HG02623 (cell line): Measurements from ENCODE around the gene PTCH2.
A peak's percentile ranks its signal among the peaks of the same experiment; 100 is the strongest.

Experiments
- ATAC-seq: cut with Tn5 transposase; IDR thresholded peaks from one replicate; pipeline ENCODE4 v1.9.1; 2021; ENCODE audit warnings: moderate library complexity; ENCODE audit not compliant: unreplicated experiment

Gene PTCH2

GRCh38 chr1:44785029-44785380 is 58.0 kb downstream of the PTCH2 start:
- no peak for ATAC-seq

- ATAC-seq = no peak
Measured at GRCh38 chr1:44784094-44785028, 58.7 kb downstream of the PTCH2 start.

GRCh38 chr1:44783697-44784093 is 59.4 kb downstream of the PTCH2 start:
- no peak for ATAC-seq

- ATAC-seq = no peak
Measured at GRCh38 chr1:44780583-44781121, 62.4 kb downstream of the PTCH2 start.

- ATAC-seq = no peak
Measured at GRCh38 chr1:44778705-44779576, 64.1 kb downstream of the PTCH2 start.

GRCh38 chr1:44777969-44778635 is 65.0 kb downstream of the PTCH2 start:
- ATAC-seq = no peak

GRCh38 chr1:44777547-44777946 is 65.5 kb downstream of the PTCH2 start:
- no peak for ATAC-seq

GRCh38 chr1:44776730-44777068 is 66.4 kb downstream of the PTCH2 start:
- ATAC-seq = no peak

- peak; percentile 15 for ATAC-seq
Measured at GRCh38 chr1:44775930-44776729, 66.9 kb downstream of the PTCH2 start.

- peak; percentile 67 for ATAC-seq
Measured at GRCh38 chr1:44775078-44775929, 67.7 kb downstream of the PTCH2 start, which contains the start of gene RPS8. Gene RPS8, plus strand, starts transcription at chr1:44775540. Its CDS starts 57 bp downstream, at chr1:44775597.
